ENCODE data around the gene PRAMEF18.
"Not testable (repeated sequence)": the region's sequence is repeated elsewhere in the genome, so short reads cannot be mapped to it uniquely, and the experiment has no call there.

Gene PRAMEF18

DNA sequence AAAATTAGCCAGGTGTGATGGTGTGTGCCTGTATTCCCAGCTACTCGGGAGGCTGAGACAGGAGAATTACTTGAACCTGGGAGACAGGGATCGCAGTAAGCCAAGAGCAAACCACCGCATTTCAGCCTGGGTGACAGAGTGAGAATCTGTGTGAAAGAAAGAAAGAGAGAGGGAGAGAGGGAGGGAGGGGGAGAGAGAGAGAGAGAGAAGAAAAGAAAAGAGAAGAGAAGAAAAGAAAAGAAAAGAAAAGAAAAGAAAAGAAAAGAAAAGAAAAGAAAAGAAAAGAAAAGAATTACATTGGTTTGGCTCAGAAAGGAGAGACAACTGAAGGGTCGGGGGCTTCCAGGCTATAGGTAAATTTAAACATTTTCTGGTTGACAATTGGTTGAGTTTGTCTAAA is 13.7 kb upstream of the PRAMEF18 start:
- whole genome bisulfite sequencing (ENCODE audit: insufficient coverage) = 96% methylated on average over 4 of the region's 4 CpGs
- DNase-seq; H3K36me3 ChIP-seq (ENCODE audit: control insufficient read depth in 4 of 4, insufficient read depth in 4 of 4, low read length in 3 of 4); CTCF ChIA-PET; POLR2A ChIA-PET; H3K27me3 ChIP-seq (replicated peaks in 2 of 5; ENCODE audit: control insufficient read depth in 4 of 5, insufficient read depth in 5 of 5, low read length in 4 of 5); H3K4me3 ChIP-seq (ENCODE audit: control insufficient read depth in 1 of 7, extremely low read depth in 1 of 7, insufficient read depth in 4 of 7, low read depth in 2 of 7, low read length in 6 of 7); H3K9me3 ChIP-seq (ENCODE audit: control extremely low read depth in 1 of 5, control insufficient read depth in 4 of 5, insufficient read depth in 2 of 5, low read depth in 1 of 5, low read length in 4 of 5); H3K27ac ChIP-seq (ENCODE audit: insufficient read depth in 1 of 2, low read depth in 1 of 2, low read length in 2 of 2, poor library complexity in 1 of 2, severe bottlenecking in 2 of 2); H3K4me1 ChIP-seq (ENCODE audit: control extremely low read depth in 1 of 4, control insufficient read depth in 4 of 4, insufficient read depth in 4 of 4, low read length in 3 of 4): not testable (repeated sequence)

- POLR2A ChIA-PET = interaction anchor here (0.5 kb wide), 1 partner anchor 1644 kb away, joined by 3 read pairs; no protein-coding TSS in a partner anchor
Measured at GRCh38 chr1:13237572-13237971, 11.6 kb upstream of the PRAMEF18 start.

GRCh38 chr1:13234057-13234456 is 8.1 kb upstream of the PRAMEF18 start:
- CTCF ChIA-PET; H3K36me3 ChIP-seq (ENCODE audit: control insufficient read depth in 4 of 4, insufficient read depth in 4 of 4, low read length in 3 of 4); H3K9me3 ChIP-seq (ENCODE audit: control extremely low read depth in 1 of 5, control insufficient read depth in 4 of 5, insufficient read depth in 2 of 5, low read depth in 1 of 5, low read length in 4 of 5); H3K4me1 ChIP-seq (ENCODE audit: control extremely low read depth in 1 of 4, control insufficient read depth in 4 of 4, insufficient read depth in 4 of 4, low read length in 3 of 4); H3K27ac ChIP-seq (ENCODE audit: insufficient read depth in 1 of 2, low read depth in 1 of 2, low read length in 2 of 2, poor library complexity in 1 of 2, severe bottlenecking in 2 of 2); H3K4me3 ChIP-seq (ENCODE audit: control insufficient read depth in 1 of 7, extremely low read depth in 1 of 7, insufficient read depth in 4 of 7, low read depth in 2 of 7, low read length in 6 of 7); POLR2A ChIA-PET; DNase-seq; H3K27me3 ChIP-seq (replicated peaks in 2 of 5; ENCODE audit: control insufficient read depth in 4 of 5, insufficient read depth in 5 of 5, low read length in 4 of 5): not testable (repeated sequence)
- 87% methylated on average over 1 of the region's 1 CpG for WGBS (ENCODE audit: insufficient coverage)

More at GRCh38 chr1:13237572-13237971, 11.6 kb upstream of the PRAMEF18 start:
- DNase-seq; H3K9me3 ChIP-seq (ENCODE audit: control extremely low read depth in 1 of 5, control insufficient read depth in 4 of 5, insufficient read depth in 2 of 5, low read depth in 1 of 5, low read length in 4 of 5); H3K4me3 ChIP-seq (ENCODE audit: control insufficient read depth in 1 of 7, extremely low read depth in 1 of 7, insufficient read depth in 4 of 7, low read depth in 2 of 7, low read length in 6 of 7); H3K4me1 ChIP-seq (ENCODE audit: control extremely low read depth in 1 of 4, control insufficient read depth in 4 of 4, insufficient read depth in 4 of 4, low read length in 3 of 4); H3K36me3 ChIP-seq (ENCODE audit: control insufficient read depth in 4 of 4, insufficient read depth in 4 of 4, low read length in 3 of 4); H3K27me3 ChIP-seq (replicated peaks in 2 of 5; ENCODE audit: control insufficient read depth in 4 of 5, insufficient read depth in 5 of 5, low read length in 4 of 5); H3K27ac ChIP-seq (ENCODE audit: insufficient read depth in 1 of 2, low read depth in 1 of 2, low read length in 2 of 2, poor library complexity in 1 of 2, severe bottlenecking in 2 of 2); CTCF ChIA-PET: not testable (repeated sequence)
- WGBS (ENCODE audit: insufficient coverage) = 85% methylated on average over 2 of the region's 4 CpGs

- WGBS (ENCODE audit: insufficient coverage) = no CpG with 5 or more reads among the region's 2 CpGs
- CTCF ChIA-PET, POLR2A ChIA-PET: not testable (repeated sequence)
Measured at GRCh38 chr1:13232056-13232455, 6.1 kb upstream of the PRAMEF18 start.

DNA sequence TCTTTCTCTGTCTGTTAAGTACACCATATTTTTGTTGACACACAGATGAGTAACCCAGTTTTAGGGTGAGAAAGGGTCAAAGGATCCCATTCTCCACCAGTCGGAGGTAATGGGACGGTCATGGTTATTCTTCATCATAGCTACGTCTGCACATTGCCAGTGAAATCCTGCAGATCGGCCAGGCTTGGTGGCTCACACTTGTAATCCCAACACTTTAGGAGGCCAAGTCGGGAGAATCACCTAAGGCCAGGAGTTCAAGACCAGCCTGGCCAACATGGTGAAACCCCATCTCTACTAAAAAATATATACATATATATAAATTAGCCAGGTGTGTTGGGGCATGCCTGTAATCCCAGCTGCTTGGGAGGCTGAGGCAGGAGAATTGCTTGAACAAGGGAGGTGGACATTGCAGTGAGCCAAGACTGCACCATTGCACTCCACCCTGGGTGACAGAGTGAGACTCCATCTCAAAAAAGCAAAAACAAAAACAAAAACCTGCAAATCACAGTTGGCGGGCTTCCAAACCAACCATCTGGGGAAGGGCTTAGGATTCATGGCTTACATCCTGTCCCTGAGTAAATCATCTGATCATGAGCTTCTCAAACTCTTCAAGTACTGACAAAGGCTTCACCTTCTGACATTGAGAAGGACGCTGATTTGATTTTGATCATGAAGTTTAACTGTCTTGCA is 5.3 kb upstream of the PRAMEF18 start:
- WGBS (ENCODE audit: insufficient coverage) = 94% methylated on average over 7 of the region's 7 CpGs
- DNase-seq, CTCF ChIA-PET: not testable (repeated sequence)

More at GRCh38 chr1:13232056-13232455, 6.1 kb upstream of the PRAMEF18 start:
- not testable (repeated sequence) for H3K9me3 ChIP-seq (ENCODE audit: control extremely low read depth in 1 of 5, control insufficient read depth in 4 of 5, insufficient read depth in 2 of 5, low read depth in 1 of 5, low read length in 4 of 5); H3K4me3 ChIP-seq (ENCODE audit: control insufficient read depth in 1 of 7, extremely low read depth in 1 of 7, insufficient read depth in 4 of 7, low read depth in 2 of 7, low read length in 6 of 7); DNase-seq; H3K36me3 ChIP-seq (ENCODE audit: control insufficient read depth in 4 of 4, insufficient read depth in 4 of 4, low read length in 3 of 4); H3K27me3 ChIP-seq (replicated peaks in 2 of 5; ENCODE audit: control insufficient read depth in 4 of 5, insufficient read depth in 5 of 5, low read length in 4 of 5); H3K4me1 ChIP-seq (ENCODE audit: control extremely low read depth in 1 of 4, control insufficient read depth in 4 of 4, insufficient read depth in 4 of 4, low read length in 3 of 4); H3K27ac ChIP-seq (ENCODE audit: insufficient read depth in 1 of 2, low read depth in 1 of 2, low read length in 2 of 2, poor library complexity in 1 of 2, severe bottlenecking in 2 of 2)

DNA sequence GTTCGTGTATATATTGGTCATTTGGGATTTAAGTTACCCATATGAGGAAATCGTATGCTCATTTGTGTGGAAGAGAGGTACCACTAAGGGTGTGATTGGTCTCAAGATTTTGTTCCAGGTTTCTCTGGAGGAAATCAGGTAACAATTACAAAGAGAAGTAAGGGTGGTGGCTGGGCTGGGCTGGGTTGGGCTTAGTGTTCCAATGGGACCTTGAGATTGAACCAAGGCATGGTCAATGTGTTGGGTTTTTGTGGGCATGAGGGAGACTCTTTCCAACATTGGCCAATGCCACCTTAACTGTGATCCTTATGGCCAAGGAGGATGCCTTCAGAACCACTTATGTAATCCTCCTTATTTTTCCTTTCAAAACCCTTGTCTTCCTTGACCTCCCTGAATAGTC is 4.6 kb upstream of the PRAMEF18 start:
- POLR2A ChIA-PET; H3K9me3 ChIP-seq (ENCODE audit: control extremely low read depth in 1 of 5, control insufficient read depth in 4 of 5, insufficient read depth in 2 of 5, low read depth in 1 of 5, low read length in 4 of 5); H3K4me3 ChIP-seq (ENCODE audit: control insufficient read depth in 1 of 7, extremely low read depth in 1 of 7, insufficient read depth in 4 of 7, low read depth in 2 of 7, low read length in 6 of 7); CTCF ChIA-PET; H3K4me1 ChIP-seq (ENCODE audit: control extremely low read depth in 1 of 4, control insufficient read depth in 4 of 4, insufficient read depth in 4 of 4, low read length in 3 of 4); DNase-seq; H3K36me3 ChIP-seq (ENCODE audit: control insufficient read depth in 4 of 4, insufficient read depth in 4 of 4, low read length in 3 of 4); H3K27ac ChIP-seq (ENCODE audit: insufficient read depth in 1 of 2, low read depth in 1 of 2, low read length in 2 of 2, poor library complexity in 1 of 2, severe bottlenecking in 2 of 2); H3K27me3 ChIP-seq (replicated peaks in 2 of 5; ENCODE audit: control insufficient read depth in 4 of 5, insufficient read depth in 5 of 5, low read length in 4 of 5): not testable (repeated sequence)
- WGBS (ENCODE audit: insufficient coverage) = 100% methylated on average over 2 of the region's 2 CpGs

More for the DNA sequence above, 5.3 kb upstream of the PRAMEF18 start:
- H3K27ac ChIP-seq (ENCODE audit: insufficient read depth in 1 of 2, low read depth in 1 of 2, low read length in 2 of 2, poor library complexity in 1 of 2, severe bottlenecking in 2 of 2); H3K4me3 ChIP-seq (ENCODE audit: control insufficient read depth in 1 of 7, extremely low read depth in 1 of 7, insufficient read depth in 4 of 7, low read depth in 2 of 7, low read length in 6 of 7); H3K36me3 ChIP-seq (ENCODE audit: control insufficient read depth in 4 of 4, insufficient read depth in 4 of 4, low read length in 3 of 4); POLR2A ChIA-PET; H3K27me3 ChIP-seq (replicated peaks in 2 of 5; ENCODE audit: control insufficient read depth in 4 of 5, insufficient read depth in 5 of 5, low read length in 4 of 5); H3K4me1 ChIP-seq (ENCODE audit: control extremely low read depth in 1 of 4, control insufficient read depth in 4 of 4, insufficient read depth in 4 of 4, low read length in 3 of 4); H3K9me3 ChIP-seq (ENCODE audit: control extremely low read depth in 1 of 5, control insufficient read depth in 4 of 5, insufficient read depth in 2 of 5, low read depth in 1 of 5, low read length in 4 of 5): not testable (repeated sequence)

- CTCF ChIA-PET; H3K27me3 ChIP-seq (replicated peaks in 2 of 5; ENCODE audit: control insufficient read depth in 4 of 5, insufficient read depth in 5 of 5, low read length in 4 of 5); H3K9me3 ChIP-seq (ENCODE audit: control extremely low read depth in 1 of 5, control insufficient read depth in 4 of 5, insufficient read depth in 2 of 5, low read depth in 1 of 5, low read length in 4 of 5); DNase-seq; H3K4me3 ChIP-seq (ENCODE audit: control insufficient read depth in 1 of 7, extremely low read depth in 1 of 7, insufficient read depth in 4 of 7, low read depth in 2 of 7, low read length in 6 of 7); H3K4me1 ChIP-seq (ENCODE audit: control extremely low read depth in 1 of 4, control insufficient read depth in 4 of 4, insufficient read depth in 4 of 4, low read length in 3 of 4); H3K36me3 ChIP-seq (ENCODE audit: control insufficient read depth in 4 of 4, insufficient read depth in 4 of 4, low read length in 3 of 4); H3K27ac ChIP-seq (ENCODE audit: insufficient read depth in 1 of 2, low read depth in 1 of 2, low read length in 2 of 2, poor library complexity in 1 of 2, severe bottlenecking in 2 of 2): not testable (repeated sequence)
- POLR2A ChIA-PET = interaction anchor here (0.6 kb wide), 1 partner anchor 923 kb away, joined by 3 read pairs; no protein-coding TSS in a partner anchor
- 89% methylated on average over 5 of the region's 5 CpGs for WGBS (ENCODE audit: insufficient coverage)
Measured at GRCh38 chr1:13230096-13230495, 4.1 kb upstream of the PRAMEF18 start.
